HG03571 (cell line): ENCODE data around the gene LMX1B.
"Not testable (repeated sequence)": the region's sequence is repeated elsewhere in the genome, so short reads cannot be mapped to it uniquely, and the experiment has no call there.

ENCODE experiments used
- ATAC-seq: cut with Tn5 transposase; IDR thresholded peaks from one replicate; pipeline ENCODE4 v1.9.1; 2021; ENCODE audit not compliant: unreplicated experiment

LMX1B gene

GRCh38 chr9:126652140-126652582, 38.4 kb downstream of the LMX1B start:
- no peak for ATAC-seq

- no peak for ATAC-seq
Measured at GRCh38 chr9:126654124-126654523, 40.4 kb downstream of the LMX1B start.

- not testable (repeated sequence) for ATAC-seq
Measured at GRCh38 chr9:126656214-126656613, 42.5 kb downstream of the LMX1B start.

GRCh38 chr9:126658201-126658825, 44.6 kb downstream of the LMX1B start:
- no peak for ATAC-seq

GRCh38 chr9:126658956-126659555, 45.3 kb downstream of the LMX1B start:
- ATAC-seq: no peak

GRCh38 chr9:126661122-126661520, 47.4 kb downstream of the LMX1B start:
- ATAC-seq: no peak

GRCh38 chr9:126661521-126662251, 48.0 kb downstream of the LMX1B start:
- no peak for ATAC-seq

GRCh38 chr9:126663661-126664072, 49.9 kb downstream of the LMX1B start:
- no peak for ATAC-seq

- no peak for ATAC-seq
Measured at GRCh38 chr9:126664900-126665643, 51.3 kb downstream of the LMX1B start.

GRCh38 chr9:126665644-126666035, 51.9 kb downstream of the LMX1B start:
- no peak for ATAC-seq

- ATAC-seq: no peak
Measured at GRCh38 chr9:126666155-126666803, 52.6 kb downstream of the LMX1B start.

GRCh38 chr9:126667190-126668055, 53.7 kb downstream of the LMX1B start:
- ATAC-seq: no peak

- no peak for ATAC-seq
Measured at GRCh38 chr9:126668058-126668457, 54.3 kb downstream of the LMX1B start.

- no peak for ATAC-seq
Measured at GRCh38 chr9:126669108-126669507, 55.4 kb downstream of the LMX1B start.

- ATAC-seq: no peak
Measured at GRCh38 chr9:126670270-126670669, 56.5 kb downstream of the LMX1B start.

- ATAC-seq: no peak
Measured at GRCh38 chr9:126671381-126671831, 57.7 kb downstream of the LMX1B start.

GRCh38 chr9:126671983-126672382, 58.3 kb downstream of the LMX1B start:
- no peak for ATAC-seq

- no peak for ATAC-seq
Measured at GRCh38 chr9:126672634-126673284, 59.0 kb downstream of the LMX1B start.

- no peak for ATAC-seq
Measured at GRCh38 chr9:126673689-126674364, 60.1 kb downstream of the LMX1B start.
